COLO829 (cell line): ENCODE measurements around the gene TMEM100.

Source experiments
- DNase-seq: peaks from one replicate; pipeline ENCODE4 v3.0.0; 2012; ENCODE audit warnings: low spot score

Gene TMEM100, protein sequence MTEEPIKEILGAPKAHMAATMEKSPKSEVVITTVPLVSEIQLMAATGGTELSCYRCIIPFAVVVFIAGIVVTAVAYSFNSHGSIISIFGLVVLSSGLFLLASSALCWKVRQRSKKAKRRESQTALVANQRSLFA

DNA sequence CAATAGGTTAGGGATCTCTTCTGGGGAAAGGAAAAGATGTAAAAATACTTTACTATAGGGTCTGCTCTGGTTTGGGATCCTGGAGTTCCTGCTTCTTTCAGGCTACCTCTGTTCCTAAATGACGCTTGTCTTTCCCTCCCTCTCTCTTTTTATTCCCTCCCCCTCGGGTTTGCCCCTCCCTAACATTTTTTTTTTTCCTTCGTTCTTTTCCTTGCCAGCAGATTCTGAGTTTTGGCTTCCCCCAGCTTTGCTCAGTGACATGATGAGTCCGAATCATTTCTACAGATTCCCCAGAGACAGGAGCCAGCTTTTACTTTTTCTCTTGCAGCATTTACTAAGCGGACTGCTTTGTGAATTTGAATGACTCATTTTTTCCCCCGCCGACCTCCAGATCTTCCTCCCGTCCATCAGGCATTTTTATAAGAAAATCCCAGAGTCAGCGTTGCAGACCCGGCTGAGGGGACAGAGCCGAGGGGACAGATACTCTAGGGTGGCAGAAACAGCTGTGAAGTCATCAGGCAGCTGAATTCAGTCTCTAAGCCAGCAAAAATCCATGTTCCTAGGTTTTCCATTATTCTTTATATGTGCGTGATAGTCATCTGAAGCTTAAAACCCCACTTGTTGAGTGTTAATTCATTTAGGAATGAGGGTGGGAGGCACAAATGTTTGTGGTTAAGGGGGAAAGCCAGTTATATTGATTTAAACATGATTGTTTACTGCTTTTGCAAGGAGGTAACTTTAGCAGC lies at the start of gene TMEM100:
TSS of gene TMEM100 (minus strand) at position 123 of the 746 bp plus-strand sequence. CDS start 1,794 bp downstream, outside the sequence.
- DNase-seq = peak; percentile 78

DNA sequence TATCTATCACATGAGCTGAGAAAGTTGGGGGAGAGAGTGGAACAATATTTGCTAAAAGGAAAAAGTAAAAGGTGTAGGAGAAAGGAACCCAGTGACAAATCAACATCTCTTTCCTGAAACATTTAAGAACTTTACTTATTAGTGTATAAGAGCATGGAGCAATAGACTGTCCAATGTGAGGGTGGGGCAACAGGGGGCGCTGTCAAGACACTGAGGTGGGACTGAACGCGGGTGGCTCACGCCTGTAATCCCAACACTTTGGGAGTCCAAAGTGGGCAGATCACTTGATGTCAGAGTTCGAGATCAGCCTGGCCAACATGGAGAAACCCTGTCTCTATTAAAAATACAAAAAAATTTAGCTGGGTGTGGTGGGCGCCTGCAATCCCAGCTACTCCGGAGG lies 49.4 kb upstream of the TMEM100 start:
- no peak for DNase-seq

DNA sequence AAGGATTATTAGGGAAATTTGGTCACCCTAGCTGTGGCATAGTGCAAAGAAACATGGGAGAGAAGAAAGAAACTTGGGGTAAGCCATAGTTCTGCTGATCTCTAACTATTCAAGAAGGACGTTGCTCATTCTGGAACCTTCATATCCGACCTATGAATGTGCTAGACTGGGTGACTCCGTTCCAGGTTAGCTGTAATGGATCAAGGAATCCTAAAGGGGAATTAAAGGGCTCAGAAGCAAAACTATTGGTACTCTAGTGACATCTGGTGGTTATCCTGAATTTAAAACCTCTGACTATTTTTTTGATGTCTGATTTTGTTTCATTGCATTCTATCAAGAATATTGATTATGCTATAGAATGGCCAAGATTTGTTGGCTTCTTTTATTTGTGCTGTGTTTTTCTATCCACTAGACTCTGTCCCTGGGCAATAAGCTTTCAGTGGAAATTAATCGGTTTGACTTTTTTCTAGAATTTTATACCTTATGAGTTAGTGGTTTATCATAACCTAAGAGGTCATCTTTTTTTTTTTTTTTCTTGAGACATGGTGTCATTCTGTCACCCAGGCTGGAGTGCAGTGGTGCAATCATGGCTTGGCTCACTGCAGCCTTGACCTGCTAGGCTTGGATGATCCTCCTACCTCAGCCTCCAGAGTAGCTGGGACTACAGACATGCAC lies 47.7 kb upstream of the TMEM100 start:
- DNase-seq = peak; percentile 88

DNA sequence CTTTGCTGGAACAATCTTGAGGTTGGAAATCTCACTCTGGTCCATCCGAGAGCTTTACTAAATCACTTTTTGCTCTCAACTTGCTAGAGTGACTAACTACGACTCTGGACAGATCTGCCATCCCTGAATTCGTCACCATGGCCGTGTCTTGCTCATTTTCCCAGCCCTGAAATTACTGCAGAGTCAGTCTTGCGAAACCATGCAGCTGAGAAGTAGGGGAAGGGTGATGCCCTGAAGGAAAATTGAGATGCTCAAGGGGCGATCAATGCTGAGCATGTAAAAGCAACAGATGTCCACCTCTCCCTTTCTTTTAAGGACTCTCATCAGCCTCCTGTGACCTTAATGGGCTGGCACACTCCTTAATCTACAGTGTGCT lies 46.9 kb upstream of the TMEM100 start:
- DNase-seq = no peak

DNA sequence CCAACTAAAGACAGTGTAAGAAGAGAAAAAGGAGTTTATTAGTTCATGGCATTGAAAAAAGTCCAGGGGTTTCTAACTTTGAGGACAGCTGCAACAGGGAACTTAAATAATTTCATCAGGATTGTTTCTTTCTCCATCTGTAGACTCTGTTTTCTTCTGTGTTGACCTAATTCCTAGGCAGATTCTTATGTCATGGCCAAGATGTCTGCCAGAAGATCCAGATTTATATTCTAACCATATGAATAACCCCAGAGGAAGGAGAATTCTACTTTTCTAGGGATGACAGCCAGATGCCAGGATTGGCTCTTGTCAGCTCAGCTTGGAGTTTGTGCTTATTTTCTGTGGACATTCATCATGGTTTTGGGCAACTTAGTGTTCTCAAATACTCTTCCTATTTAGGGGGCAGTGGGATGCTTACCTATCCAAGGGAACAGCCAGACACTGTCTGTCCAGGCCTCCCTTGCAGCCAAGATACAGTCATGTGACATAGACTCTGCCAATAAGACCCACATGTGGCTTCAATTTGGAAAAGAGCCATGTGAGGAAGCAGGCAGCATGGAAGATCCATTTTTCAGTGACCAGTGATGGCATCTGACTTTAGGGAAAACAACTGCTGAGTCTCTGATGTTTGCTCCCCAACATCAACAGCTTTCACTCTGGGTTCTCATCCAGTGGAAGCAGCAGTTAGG lies 46.4 kb upstream of the TMEM100 start:
- no peak for DNase-seq

DNA sequence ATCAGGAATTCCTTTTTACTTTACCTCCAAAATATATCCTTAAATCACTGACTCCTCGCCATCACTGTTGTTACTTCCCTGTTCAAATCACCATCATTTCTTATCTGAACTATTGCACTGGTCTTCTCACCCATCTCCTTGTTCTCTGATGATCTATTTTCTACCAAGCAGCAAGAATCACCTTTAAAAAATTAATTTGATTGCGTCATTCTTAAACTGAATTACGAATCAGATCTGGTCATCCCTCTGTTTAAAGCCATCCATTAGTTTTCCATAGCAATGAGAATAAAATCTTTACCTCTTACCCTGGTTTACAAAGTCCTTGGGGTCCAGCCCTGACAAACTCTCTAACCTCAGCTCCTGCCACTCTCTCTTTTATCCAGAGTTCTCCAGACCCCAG lies 42.8 kb upstream of the TMEM100 start:
- no peak for DNase-seq

DNA sequence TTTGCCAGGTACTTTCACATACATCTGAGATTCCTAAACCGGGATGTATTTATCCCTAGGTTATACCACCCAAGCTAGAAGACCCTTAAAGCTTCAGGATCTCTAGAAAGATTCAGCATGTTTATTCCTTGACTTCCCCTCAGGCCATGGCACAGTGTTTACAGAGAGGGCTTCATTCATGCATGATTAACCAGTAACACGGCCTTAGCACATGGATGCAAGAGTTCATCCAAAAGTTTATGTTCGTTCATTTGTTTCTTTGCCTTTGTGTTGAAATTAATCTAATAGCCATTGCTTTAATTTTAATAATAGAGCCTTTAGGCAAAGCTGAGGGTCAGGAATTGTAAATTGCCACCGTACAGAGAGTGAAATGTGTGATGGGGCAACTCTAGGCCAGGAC lies 41.9 kb upstream of the TMEM100 start:
- DNase-seq = no peak

DNA sequence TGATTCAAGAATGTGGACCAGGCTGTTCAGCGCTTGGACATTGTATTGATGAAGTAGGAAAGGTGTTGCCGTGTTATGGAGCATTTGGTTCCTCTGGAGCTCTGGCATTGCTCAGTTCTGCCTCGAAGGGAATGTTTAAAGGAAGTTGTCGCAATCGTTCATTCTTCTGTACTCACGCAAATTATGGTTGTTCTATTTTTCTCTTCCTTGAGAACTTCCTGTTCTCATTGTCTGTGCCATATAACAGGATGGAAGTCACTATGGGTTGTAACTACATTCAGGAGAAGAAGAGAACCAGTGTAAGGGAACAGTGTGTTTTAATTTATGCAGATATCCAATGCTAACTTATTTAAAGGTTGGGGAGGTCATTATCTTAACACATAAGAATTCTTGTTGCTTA lies 41.2 kb upstream of the TMEM100 start:
- peak; percentile 68 for DNase-seq

DNA sequence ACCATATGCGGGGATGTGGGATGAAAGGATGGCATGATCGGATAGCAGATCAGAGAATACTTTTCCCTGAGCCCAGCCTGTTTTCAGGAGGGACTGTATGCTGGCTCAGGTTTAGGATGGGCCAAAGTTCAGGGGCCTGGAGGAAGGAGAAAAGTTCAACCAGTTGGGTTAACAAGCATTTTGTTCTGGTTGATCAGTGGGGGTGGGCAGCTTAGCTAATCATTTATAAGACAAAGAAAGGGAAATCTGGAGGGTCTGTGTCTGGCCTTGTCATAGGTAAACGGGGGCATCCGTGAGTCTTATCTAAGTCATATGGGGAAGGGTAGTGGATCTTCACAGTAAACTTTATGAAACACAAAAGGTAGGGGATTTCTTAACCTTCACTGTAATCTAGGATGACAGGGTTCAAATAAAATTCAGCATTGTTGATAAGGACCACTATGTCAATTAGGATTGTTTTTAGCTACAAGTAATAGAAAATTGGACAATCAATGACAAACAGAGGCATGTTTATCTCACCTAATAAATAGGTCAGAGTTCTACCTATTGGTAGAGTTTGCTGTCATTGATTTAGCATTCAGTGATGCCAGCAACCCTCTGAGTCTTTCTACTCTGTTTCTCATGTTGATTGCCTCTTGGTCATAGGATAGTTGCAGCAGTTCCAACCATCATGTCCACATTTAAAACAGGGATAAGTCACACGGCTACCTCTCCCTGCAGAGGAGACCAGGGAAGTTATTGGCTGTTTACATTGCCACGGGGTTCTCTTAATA lies 39.6 kb upstream of the TMEM100 start:
- DNase-seq = no peak

DNA sequence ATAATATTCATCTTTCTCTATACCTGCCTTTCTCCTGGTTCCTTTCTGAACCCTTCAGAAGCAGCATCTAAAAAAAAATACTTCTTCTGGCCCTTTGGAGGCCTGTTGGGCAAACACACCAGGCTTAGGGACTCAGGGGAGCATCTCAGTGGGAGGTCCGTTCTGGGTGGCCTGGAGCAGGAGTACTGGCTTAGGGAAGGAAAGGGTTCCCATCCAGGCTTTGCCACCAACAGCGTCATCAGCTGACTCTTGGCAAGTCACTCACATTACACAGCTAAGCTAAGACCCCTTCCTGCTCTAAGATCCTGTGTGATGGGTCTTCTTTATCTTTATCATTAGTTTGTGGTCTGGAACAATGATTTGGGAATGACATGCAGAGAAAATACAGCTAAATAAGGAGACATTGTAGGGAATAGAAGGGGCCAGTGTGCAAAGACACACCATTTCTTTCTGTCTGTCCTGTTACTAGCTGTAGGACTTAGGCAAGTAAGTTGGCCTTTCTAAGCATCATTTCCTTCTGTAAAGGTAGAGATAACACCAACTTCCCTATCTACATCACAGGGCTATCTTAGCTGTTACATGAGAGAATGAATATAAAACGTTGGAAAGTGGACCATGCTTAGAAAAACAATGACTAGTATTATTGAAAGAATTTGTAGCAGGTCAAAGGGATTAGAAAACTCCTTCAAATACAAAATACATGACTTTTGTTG lies 38.1 kb upstream of the TMEM100 start:
- no peak for DNase-seq

DNA sequence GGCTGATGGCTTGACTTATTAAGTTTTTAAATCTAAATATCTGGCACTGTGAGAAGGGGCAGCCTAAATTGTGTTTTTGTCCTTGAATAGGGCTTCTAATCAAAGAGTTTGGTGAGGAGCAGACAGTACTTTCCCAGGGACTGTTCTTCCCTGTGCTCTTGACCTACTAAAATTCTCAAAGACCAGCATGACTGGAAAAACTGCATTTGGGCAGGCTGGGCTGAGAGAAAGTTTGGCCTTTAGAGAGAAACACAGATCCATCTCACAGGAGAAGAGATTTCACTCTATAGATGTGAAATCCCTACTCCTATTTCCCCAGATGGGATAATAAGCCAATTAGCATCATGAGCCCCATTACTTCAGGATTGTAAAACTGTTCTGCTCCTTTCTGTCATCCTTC lies 35.5 kb upstream of the TMEM100 start:
- DNase-seq = no peak

DNA sequence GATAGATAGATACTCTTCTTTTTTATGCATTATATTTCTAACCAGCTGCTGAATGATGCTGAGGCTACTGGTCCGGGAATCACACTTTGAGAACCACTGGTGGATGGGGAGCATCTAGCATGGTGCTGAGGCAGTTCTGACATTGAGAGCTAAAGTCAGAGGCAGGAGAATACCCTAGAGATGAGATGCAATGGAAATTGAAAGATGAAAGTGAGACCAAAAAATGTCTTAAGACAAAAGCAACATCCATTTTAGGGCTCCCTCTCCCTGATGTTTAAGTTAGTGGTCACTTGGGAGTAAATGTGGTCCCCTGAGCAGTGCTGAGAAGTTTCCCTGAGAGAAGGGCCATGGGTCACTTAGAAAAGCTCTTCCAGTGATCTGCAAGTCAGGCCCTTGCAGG lies 35.0 kb upstream of the TMEM100 start:
- no peak for DNase-seq

DNA sequence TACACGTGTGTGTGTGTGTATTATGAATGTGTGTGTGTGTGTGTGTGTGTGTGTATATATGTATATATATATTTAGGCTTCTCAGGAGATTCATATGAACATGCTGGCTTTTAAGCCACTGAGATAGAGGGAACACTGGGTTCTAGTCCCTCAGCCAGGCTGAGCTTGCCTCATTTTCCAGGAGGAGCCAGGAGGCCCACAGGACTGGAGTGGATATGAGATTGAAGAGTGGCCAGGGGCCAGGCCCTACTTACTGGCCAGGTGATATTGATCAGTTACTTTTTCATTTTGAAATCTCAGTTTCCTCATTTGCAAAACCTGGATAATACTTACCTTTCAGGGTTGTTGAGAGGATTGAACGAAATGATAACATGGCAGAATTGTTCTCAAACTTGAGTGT lies 34.0 kb upstream of the TMEM100 start:
- DNase-seq = no peak

DNA sequence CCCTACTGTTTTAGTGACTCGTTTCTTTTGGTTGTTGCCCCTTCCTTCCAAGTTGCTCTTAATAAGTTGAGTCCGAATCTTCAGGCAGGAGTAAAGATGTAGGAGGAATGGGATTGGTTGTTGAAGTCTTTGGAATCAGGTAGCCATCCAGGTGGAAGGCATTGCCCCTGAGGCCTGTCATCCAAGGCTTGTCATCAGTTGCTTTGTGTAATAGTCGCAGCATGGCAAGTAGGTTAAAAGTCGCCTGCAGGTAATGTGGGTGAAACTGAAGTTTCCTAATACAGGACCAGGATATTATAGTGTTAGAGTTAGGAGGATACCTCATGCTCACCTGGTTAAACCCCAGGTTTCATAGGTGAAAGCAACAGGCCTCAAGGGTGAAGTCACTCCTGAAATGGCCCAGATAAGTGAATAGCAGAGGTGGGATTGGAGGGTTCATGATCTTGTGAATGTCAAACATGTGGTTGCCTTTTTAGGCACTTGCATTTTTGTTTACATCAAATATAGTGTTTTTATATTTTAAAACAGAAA lies 29.1 kb upstream of the TMEM100 start:
- DNase-seq = no peak

DNA sequence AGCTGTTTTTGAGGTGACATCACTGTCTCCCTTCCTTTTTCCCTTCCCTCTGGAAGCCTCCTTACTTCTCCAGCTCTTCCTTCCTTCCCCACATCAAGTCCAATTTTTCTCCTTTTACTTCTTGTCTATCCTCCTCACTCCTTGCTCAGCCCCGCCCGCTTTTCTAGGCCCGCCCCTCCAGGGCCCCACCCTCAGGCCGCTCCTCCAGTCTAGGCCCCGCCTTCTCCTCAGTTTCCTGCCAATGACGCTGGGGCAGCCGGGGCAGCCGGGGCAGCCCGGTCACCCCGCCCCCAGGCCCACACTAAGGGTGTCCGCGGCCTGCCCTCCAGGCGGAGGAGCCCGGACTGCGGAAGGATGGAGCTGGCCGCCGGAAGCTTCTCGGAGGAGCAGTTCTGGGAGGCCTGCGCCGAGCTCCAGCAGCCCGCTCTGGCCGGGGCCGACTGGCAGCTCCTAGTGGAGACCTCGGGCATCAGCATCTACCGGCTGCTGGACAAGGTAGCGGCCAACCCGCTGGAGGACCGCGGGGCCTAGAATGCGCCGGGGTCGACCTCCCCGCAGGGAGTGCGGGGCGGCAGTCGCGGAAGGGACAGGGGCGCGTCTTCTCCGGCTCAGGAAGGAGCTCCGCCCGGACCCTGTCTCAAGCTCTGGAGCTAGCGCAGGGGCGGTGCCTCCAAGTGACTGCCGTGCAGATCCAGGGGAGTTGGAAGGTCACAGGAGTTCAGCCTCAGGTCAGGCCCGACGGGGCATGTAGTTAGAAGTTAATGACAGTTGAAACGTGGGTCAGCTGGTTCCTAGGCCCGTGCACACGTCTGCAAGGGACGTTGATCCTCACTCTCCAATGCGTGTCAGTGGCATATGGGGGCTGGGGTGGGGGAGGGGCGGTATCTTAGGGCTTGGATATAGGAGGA lies 28.3 kb upstream of the TMEM100 start, which contains the start of gene PCTP:
TSS of gene PCTP (plus strand) at position 302 of the 908 bp plus-strand sequence. CDS start at position 355, 53 bp downstream.
- DNase-seq = peak; percentile 93

DNA sequence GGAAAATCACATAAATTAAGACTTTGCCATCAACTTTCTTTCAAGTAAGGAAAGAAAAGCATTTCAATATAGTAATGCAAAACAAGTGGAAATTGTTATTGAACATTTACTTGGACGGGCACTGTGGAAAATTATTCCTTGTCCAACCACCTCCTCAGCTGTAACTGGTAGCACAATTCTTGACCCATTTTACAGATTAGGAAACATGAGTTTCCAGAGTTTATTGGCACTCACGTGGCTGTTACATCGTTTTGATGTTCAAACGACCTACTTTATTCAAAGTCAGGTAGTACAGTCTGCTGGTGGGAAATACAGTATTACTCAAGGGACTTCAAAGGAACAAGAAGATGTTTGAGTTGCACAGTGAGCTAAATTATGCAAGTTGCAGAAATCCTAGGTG lies 27.3 kb upstream of the TMEM100 start:
- no peak for DNase-seq

DNA sequence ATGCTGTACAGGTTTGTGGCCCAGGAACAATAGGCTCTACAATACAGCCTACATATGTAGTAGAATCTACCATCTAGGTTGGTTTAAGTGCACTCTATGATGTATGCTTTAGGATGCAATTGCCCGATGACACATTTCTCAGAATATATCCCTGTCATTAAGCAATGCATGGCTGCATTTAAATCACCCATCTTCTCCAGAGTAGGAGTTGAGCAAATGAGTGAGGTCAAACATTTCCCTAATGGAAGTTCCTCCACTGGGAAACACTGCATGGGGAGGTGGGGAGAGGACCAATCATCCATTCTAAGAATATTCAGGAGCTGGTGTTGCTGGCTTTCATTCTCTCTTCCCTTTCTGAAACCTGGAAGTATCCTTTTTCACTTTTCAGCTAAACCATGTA lies 26.2 kb upstream of the TMEM100 start:
- no peak for DNase-seq

DNA sequence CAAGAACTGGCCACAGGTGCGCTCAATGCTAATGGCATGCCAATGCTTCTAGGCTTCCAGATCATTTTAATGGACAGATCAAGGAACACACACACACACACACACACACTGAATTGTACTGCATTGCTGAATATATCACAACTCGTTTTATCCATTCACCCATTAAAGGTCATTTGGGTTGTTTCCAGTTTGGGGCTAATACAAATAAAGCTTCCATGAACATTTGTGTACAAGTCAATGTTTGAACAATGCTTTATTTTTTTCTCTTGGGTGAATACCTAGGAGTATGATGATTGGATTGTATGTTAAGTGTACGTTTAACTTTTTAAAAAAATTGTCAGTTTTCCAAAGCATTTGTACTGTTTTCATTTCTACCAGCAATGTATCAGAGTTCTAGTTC lies 24.5 kb upstream of the TMEM100 start:
- DNase-seq = no peak

DNA sequence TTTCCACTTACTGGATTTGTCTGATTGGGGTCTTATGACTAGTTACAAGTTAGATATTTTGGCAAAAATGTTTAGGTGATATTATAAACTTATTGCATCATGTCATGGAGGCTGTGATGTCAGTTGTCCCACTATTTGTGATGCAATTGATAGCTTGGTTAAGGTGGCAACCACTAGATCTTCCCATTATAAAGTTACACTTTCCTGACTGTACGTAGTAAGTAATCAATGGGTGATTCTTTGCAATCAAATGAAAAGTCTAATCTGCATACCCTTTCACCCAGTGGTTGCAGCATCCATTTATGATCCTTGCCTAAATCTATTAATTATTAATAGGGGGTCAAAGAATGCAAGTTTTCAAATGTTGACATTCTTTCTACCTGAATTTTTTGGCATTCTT lies 23.8 kb upstream of the TMEM100 start:
- no peak for DNase-seq

DNA sequence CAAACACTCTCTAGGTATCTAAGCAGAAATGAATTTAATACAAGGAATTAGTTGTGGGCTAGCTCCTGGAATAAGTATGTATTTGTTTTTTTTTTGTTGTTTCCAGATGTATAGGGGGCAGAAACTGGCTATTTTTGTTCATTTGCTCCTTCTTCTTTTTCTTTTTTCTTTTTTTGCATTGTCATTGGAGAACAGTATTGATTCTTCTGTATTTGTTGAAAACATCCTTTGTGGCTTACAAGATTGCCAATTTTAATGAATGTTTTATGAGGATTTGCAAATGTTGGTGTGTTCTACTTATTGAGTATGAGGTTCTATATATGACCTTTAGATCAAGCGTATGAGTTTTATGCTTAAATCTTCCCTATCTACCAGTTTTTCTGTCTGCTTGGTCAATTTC lies 22.6 kb upstream of the TMEM100 start:
- no peak for DNase-seq
